GM12864 (cell line): ENCODE measurements around the gene UCK1.

ENCODE experiments used
- DNase-seq: peaks from one replicate; pipeline ENCODE4 v3.0.0-alpha.2; 2011; ENCODE audit warnings: low read depth
- H3K4me3 ChIP-seq: 2 replicates; pipeline ENCODE4 v1.5.1; 2011; ENCODE audit warnings: mild to moderate bottlenecking, low read depth, low read length, control low read depth
- TF ChIP-seq, protein P1 (sequence below): IDR thresholded peaks from 2 replicates; pipeline ENCODE4 v1.5.1; 2011; ENCODE audit warnings: low read depth, mild to moderate bottlenecking, moderate library complexity, low read length, control low read depth, inconsistent platforms; ENCODE audit errors: missing control alignments

The UCK1 gene

DNA sequence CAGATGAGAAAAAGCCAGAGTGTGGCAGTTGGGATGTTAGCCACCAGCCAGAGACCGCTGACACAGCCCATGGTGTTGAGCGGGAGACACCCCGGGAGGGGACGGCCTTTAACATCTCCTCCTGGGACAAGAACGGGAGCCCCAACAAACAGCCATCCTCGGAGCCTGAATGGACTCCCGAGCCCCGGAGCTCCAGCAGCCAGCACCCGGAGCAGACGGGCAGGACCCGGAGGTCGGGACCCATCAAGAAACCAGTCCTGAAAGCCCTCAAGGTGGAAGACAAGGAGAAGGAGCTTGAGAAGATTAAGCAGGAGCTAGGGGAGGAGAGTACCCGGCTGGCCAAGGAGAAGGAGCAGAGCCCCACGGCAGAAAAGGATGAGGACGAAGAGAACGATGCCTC is 56.4 kb downstream of the UCK1 start:
- TF ChIP-seq, protein P1, sequence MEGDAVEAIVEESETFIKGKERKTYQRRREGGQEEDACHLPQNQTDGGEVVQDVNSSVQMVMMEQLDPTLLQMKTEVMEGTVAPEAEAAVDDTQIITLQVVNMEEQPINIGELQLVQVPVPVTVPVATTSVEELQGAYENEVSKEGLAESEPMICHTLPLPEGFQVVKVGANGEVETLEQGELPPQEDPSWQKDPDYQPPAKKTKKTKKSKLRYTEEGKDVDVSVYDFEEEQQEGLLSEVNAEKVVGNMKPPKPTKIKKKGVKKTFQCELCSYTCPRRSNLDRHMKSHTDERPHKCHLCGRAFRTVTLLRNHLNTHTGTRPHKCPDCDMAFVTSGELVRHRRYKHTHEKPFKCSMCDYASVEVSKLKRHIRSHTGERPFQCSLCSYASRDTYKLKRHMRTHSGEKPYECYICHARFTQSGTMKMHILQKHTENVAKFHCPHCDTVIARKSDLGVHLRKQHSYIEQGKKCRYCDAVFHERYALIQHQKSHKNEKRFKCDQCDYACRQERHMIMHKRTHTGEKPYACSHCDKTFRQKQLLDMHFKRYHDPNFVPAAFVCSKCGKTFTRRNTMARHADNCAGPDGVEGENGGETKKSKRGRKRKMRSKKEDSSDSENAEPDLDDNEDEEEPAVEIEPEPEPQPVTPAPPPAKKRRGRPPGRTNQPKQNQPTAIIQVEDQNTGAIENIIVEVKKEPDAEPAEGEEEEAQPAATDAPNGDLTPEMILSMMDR = no peak
- H3K4me3 ChIP-seq = no peak overlapping the region
- DNase-seq = no peak

- no peak for DNase-seq
- no peak overlapping the region for H3K4me3 ChIP-seq
- TF ChIP-seq, protein P1 = no peak
These were observed 57.2 kb downstream of the UCK1 start for GRCh38 chr9:131473891-131474290.
